SK-N-MC (cell line): ENCODE measurements around the gene SH3PXD2A.

ENCODE experiments used
- EZH2 ChIP-seq: fragments of 200-600 bp; sonication (generic); IDR thresholded peaks from one replicate; pipeline ENCODE4 v1.6.1; 2017; ENCODE audit warnings: antibody characterized with exemption
- POLR2AphosphoS5 ChIP-seq: IDR thresholded peaks from 2 replicates; pipeline ENCODE4 v1.6.1; 2012; ENCODE audit warnings: mild to moderate bottlenecking, low read depth, low read length, borderline replicate concordance

DNA sequence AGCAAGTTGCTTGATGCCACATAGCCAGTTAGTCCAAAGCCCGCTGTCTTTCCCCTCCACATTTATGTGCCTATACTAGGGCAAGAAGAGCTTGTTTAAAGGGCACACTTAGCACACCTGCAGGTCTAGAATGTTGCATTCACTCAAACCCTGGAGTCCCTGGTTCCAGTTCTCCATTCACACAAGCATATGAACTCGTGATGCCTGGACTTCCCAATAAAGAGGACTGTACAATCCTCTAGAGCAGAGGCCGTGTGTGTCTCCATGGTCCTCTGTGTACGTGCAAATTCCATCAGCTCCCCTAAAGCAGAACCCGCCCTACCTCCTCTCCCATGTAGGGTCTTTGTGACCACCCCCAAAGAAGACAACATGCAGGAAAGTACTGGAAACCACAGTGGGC lies 3.0 kb upstream of the SH3PXD2A start:
- TF ChIP-seq EZH2 (no peak), POLR2AphosphoS5 (no peak)
